GM19023 (cell line): ENCODE data around the gene PSMC6.
"Not testable (repeated sequence)": the region's sequence is repeated elsewhere in the genome, so short reads cannot be mapped to it uniquely, and the experiment has no call there.

Source experiments
- ATAC-seq: cut with Tn5 transposase; IDR thresholded peaks from one replicate; pipeline ENCODE4 v1.9.1; 2021; ENCODE audit warnings: mild to moderate bottlenecking, moderate library complexity; ENCODE audit not compliant: unreplicated experiment

The PSMC6 gene

DNA sequence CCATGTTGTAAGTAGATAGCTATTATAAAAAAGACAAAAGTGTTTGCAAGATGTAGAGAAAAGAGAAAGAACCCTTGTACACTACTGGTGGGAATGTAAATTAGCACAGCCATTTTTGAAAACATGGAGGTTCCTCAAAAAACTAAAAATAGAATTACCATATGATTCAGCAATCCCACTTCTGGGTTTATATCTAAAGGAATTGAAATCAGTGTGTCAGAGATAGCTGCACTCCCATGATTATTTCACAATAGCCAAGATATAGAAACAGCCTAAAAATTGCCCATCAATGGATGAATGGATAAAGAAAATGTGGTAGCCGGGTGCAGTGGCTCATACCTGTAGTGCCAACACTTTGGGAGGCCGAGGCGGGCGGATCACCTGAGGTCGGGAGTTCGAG lies 9.2 kb downstream of the PSMC6 start:
- no peak for ATAC-seq

DNA sequence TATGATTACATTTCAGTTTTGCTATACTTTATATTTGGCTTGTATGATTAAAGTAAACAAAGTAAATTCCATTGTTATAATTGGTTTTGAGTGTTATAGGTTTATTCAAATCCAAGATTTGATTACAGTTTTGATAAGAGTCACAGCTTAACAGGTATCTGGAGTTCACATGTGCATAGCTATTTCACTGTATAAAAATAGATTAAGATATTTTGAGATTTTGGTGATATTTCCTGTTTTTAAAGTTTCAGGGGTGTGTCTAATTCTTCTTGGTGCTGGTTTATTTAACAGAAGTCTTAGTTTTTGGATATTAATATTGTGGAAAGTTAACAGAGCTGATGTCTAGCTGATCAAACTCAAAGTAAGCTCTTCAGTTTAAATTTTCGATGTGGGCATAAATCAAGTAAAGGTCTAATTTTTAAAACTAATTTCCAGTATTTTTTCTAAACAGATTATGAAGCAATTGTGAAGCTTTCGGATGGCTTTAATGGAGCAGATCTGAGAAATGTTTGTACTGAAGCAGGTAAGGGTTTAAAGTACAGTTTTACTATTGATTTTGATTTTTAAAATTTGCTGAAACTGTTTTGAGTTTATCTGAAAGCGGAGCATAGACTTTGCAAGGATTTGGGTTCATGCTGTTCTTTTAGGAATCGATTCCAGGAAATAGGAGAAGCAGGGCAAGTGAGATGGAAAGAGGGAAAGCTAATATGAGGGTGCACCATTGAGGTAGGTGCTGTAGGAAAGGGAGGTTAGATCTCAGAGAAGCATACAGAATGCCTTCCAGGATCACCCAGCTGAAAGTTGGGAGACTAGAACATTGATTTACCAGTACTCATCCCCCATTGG lies 16.7 kb downstream of the PSMC6 start:
- ATAC-seq: no peak

- no peak for ATAC-seq
Measured at GRCh38 chr14:52724360-52724644, 17.3 kb downstream of the PSMC6 start.

- ATAC-seq: not testable (repeated sequence)
Measured at GRCh38 chr14:52727509-52727908, 20.5 kb downstream of the PSMC6 start.

DNA sequence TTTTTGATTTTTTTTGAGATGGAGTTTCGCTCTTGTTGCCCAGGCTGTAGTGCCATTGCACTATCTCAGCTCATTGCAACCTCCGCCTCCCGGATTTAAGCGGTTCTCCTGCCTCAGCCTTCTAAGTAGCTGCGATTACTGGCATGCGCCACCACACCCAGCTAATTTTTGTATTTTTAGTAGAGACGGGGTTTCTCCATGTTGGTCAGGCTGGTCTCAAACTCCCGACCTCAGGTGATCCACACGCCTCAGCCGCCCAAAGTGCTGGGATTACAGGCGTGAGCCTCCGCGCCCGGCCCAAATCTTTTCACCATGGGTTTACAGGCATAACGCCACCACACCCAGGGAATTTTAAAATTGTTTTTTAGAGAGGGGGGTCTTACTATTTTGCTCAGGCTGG lies 22.0 kb downstream of the PSMC6 start:
- ATAC-seq: not testable (repeated sequence)

GRCh38 chr14:52729585-52729924 lies 22.6 kb downstream of the PSMC6 start:
- no peak for ATAC-seq

DNA sequence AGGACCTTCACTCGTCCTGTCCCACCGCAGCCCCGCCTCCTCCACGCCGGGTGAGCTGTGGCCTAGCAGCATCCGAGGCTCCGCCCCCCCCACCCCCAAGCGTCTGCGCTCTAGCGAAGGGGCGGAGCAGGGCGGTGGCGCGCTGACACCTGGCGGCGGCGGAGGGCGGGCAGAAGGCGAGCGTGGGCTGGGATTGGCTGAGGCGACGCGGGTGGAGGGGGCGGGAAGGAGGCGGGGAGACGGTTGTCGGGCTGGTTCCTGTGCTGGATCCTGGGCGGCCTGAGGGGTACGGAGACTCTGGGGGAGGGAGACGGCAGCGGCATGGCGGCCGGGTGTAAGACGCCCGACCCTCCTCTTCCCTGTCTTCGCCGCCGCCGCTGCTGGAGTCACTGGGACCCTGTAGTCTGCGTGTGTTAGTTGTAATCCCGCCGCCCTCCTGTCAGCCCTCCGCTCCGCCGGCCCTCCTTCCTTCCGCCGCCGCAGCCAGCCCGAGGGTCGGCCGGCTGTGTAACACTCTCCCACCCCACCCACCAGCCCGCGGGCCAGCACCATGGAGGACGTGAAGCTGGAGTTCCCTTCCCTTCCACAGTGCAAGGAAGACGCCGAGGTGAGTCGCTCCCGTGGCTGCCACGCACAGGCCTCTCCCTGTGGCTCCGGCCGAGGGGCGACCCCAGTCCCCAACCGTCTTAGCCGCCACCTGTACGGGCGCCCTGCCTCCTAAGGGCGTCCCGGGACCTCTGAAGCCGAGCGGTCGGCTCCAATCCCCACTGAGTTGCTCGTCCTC lies 23.1 kb downstream of the PSMC6 start, which contains the start of gene STYX:
Gene STYX (plus strand): TSS at position 242 of the 784 bp plus-strand sequence. CDS start 309 bp downstream, at position 551.
- ATAC-seq: peak; percentile 92

GRCh38 chr14:52730709-52731111 lies 23.7 kb downstream of the PSMC6 start:
- ATAC-seq: no peak

DNA sequence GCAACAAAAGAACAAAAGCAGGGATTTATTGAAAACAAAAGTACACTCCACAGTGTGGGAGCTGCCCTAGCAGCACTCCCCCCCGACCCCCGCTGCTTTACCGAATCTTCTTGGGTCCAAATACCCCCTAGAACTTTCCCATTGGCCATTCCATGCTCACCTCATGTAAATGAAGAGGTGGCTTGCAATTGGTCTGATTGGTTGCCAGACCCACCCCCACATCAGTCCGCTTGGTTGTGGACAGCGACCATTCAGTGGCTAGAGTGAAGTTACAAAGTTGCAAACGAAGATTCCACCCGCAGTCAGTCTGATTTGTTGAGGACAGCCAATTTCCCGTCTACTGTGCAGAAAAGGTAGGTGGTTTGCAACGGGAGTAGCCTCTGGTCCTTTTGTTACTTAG lies 26.8 kb downstream of the PSMC6 start:
- ATAC-seq: no peak

DNA sequence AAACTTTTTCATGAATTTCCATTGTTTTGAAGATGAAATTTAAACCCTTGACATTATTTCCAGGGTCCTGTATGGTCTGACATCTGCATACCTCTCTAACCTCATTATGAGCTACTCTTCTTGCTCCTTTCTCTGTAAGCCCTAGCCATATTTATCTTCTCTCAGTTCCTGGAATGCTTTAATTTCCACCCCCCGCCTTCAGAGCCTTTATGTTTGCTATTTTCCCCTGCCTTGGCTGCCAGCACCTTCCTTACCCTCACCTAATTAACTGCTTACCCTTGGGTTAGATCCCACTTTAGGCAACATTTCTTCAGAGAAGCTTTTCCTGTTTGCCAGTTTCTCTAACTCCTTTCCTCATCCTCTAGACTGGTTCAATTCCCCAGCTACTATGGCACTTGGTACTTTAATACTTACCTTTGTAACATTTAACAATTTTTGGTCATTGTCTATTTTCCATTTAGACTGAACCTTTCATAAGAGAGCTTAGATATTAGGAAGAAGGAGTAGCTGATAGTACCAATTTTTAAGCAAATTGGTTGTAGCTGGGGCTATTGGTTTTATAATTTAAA lies 29.0 kb downstream of the PSMC6 start:
- no peak for ATAC-seq

- no peak for ATAC-seq
Measured at GRCh38 chr14:52738409-52738808, 31.4 kb downstream of the PSMC6 start.

DNA sequence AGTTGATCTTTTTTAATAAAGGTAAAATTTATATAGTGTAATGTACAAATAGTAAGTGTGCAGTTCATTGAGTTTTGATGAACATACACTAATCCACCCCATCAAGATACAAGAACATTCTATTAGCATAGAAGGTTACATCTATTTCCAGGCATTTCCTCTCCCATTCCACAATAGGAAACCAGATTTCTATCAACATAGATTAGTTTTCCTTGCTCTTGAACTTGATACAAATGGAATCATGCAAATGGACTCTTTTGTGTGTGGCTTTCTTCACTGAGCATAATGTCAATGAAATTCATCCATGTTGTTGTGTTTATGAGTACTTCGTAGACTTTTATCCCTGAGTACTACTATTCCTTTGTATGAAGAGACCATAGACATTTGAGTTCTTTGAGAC lies 33.8 kb downstream of the PSMC6 start:
- no peak for ATAC-seq

DNA sequence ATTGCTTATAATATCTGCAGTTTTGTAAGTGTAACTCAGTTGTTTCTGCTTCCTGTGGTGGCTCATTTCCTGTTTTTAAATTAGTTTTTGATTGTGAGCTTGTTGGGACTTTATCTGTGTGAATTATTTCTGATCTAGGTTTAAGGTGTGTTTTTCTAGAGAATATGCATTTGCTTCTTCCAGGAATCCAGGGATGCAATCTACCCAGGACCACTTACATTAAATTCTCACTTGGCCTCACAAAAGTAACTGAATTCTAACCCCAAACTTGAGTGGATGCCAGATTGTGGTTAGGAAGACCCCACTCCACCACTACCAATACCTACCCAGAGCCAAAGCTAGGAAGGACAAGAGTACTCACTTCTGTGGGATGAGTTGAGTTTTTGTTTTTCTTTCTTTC lies 34.9 kb downstream of the PSMC6 start:
- ATAC-seq: no peak

DNA sequence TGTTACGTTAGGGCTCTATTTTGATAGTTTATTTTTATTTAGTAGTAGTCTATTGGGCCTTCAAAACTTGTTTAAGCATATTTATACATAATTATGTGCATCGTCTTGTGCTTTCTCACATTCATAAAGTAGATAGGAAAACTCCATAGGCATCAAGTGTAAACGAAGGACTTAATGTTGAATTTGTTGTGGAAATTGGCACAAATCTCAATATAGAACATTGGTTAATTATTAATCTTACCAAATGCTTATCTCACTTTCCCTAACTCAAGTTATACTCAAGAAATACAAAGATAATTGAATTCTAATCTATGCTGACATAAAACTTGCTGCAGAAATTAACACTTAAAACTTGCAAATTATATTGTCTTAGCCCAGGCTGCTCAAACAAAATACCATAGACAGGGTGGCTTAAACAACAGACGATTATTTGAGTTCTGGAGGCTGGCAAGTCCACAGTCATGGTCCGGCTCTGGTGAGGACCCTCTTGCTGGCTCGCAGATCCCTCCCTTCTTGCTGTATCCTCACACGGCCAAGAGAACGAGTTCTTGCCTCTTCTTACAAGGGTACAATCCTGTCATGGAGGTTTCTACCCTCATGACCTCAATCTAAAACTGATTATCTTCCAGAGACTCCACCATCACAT lies 41.8 kb downstream of the PSMC6 start:
- ATAC-seq: no peak

GRCh38 chr14:52755607-52756316 lies 48.8 kb downstream of the PSMC6 start:
- ATAC-seq: no peak

- no peak for ATAC-seq
Measured at GRCh38 chr14:52759145-52759544, 52.1 kb downstream of the PSMC6 start.

DNA sequence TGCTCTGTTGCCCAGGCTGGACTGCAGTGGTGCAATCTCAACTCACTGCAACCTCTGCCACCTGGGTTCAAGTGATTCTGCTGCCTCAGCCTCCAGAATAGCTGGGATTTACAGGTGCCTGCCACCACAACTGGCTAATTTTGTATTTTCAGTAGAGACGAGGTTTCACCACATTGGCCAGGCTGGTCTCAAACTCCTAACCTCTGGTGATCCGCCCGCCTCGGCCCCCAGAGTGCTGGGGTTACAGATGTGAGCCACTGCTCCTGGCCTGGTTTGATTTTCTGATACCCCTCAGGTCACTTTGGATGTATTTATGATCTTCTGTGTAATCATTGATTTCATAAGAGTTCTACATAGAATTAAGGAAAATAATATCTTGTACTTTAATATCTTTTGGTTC lies 55.9 kb downstream of the PSMC6 start:
- not testable (repeated sequence) for ATAC-seq

DNA sequence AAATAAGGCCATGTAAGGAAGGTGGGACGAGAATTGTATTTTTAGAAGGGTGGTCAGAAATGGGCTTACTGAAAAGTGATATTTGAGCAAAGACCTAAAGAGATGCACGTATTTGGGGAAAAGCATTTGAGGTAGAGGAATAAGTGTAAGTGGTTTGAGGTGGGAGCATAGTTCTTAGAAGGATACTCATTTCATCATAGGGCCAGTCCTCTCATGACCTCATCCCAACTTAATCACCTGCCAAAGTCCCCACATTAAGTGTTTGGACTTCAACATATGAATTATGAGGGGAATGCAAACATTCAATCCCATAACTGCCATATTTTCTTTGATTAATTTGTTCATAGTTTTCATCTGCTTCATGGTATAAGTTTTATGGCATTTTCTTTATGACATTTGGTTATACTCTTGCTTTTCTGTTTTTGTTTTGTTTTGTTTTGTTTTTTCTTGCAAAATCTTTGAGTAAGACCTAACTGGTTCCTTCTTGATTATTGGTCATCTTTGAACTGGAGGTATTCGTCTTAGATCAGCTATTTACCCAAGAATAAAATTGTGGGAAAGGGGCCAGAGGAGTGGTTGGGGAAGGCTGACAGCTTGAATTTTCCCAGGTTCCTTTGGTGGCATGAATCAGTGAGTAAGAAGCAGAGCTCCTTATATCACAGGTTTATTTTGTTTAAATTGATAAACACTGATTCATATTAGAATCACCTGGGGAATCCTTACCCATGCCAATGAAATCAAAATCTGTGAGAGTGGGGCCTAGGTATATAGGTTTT lies 60.2 kb downstream of the PSMC6 start:
- ATAC-seq: no peak

DNA sequence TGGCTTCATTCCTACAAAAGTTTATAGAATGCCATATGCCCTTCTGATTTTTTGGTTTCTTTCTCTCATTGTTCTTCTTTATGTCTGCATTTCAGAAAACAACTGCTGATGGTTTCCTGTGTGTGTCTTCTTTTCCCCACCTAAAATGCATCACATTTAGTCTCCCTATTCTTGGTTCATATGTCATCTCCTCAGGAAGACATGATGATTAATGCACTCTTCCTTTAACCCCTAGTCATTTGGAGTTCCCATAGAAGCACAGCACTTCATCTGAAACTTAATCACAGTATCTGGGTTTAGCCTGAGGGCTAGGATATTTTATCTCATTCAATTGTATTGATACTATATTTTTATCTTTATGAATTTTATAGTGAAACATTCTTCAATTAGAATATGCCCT lies 62.9 kb downstream of the PSMC6 start:
- no peak for ATAC-seq

DNA sequence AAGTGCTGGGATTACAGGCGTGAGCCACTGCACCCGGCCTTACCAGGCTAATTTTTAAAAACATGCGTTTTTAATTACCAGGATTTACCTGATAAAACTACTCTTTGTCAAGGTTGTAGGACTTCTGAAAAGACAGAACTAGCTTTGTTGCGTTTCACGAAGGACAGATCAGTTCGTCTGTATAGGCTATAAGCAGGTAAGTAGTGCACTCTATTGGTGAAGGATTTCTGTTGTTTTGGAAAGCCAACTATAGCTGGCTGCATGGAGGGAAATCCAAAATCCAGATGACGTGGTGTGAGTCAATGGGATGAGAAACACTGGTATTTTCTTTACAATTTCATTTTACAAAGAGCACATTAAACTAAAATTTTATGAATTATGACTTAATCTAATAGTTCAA lies 69.8 kb downstream of the PSMC6 start:
- no peak for ATAC-seq
